HepG2 (cell line): ENCODE measurements around the gene CDH1. TPM values are rescaled to one million over a fixed set of nuclear protein-coding genes. Genes with fewer than 3 reads are reported as not detected.

Source experiments
- KLF6 ChIP-seq: IDR thresholded peaks from 2 replicates; pipeline ENCODE4 v1.8.0; 2016; ENCODE audit warnings: missing biosample characterization, missing genetic modification reagents
- NPAS2 ChIP-seq: sonication (generic); formaldehyde crosslinking; IDR thresholded peaks from 2 replicates; pipeline ENCODE4 v1.8.0; 2022; ENCODE audit warnings: mild to moderate bottlenecking, missing genetic modification reagents, borderline replicate concordance
- NRL ChIP-seq: sonication (generic); formaldehyde crosslinking; IDR thresholded peaks from 2 replicates; pipeline ENCODE4 v1.5.0; 2020; ENCODE audit warnings: missing genetic modification reagents, mild to moderate bottlenecking, moderate library complexity, borderline replicate concordance
- ZBTB7B ChIP-seq: sonication (generic); formaldehyde crosslinking; IDR thresholded peaks from 2 replicates; pipeline ENCODE4 v1.4.0; 2020; ENCODE audit warnings: missing genetic modification reagents
- ZMYM3 ChIP-seq: sonication (generic); formaldehyde crosslinking; IDR thresholded peaks from 2 replicates; pipeline ENCODE4 v1.5.1; 2020; ENCODE audit warnings: mild to moderate bottlenecking, missing genetic modification reagents
- ZNF34 ChIP-seq: sonication (generic); formaldehyde crosslinking; IDR thresholded peaks from 2 replicates; pipeline ENCODE4 v1.4.0; 2020; ENCODE audit warnings: mild to moderate bottlenecking, missing genetic modification reagents, borderline replicate concordance
- ZNF383 ChIP-seq: sonication (generic); formaldehyde crosslinking; IDR thresholded peaks from 2 replicates; pipeline ENCODE4 v1.4.0; 2020; ENCODE audit warnings: missing genetic modification reagents, mild to moderate bottlenecking, borderline replicate concordance
- ZNF430 ChIP-seq: sonication (generic); formaldehyde crosslinking; IDR thresholded peaks from 2 replicates; pipeline ENCODE4 v1.9.0; 2021; ENCODE audit warnings: mild to moderate bottlenecking, missing genetic modification reagents
- ZNF614 ChIP-seq: IDR thresholded peaks from 2 replicates; pipeline ENCODE4 v1.6.1; 2018; ENCODE audit warnings: missing biosample characterization, missing genetic modification reagents, inconsistent platforms, borderline replicate concordance
- polyA plus RNA-seq, 8 experiments: library from polyadenylated mRNA; depleted of rRNA in 3 of 8; stranded (reverse) in 7 of 8; unstranded in 1 of 8; fragments of >200 nt; fragmentation: Illumina TruSeq in 4 of 8; extraction: Trizol in 4 of 8; gene quantifications; 2 replicates each; pipeline versions ENCODE4 v1.2.1 to v1.2.3, GENCODE V29; 2011 to 2016; ENCODE audit warnings: low read depth in 4 of 8, missing spikeins in 1 of 8, mixed read lengths in 1 of 8; ENCODE audit not compliant: insufficient read depth in 1 of 8
- total RNA-seq, 5 experiments: library from RNA; depleted of rRNA; stranded (reverse); fragments of >200 nt; fragmentation: Illumina TruSeq; extraction: Trizol; gene quantifications; 2 replicates each; pipeline ENCODE4 v1.2.3, GENCODE V29; 2016; ENCODE audit warnings: low read depth in 1 of 5
- TF ChIP-seq, protein P1 (sequence below): sonication (generic); formaldehyde crosslinking; IDR thresholded peaks from 2 replicates; pipeline ENCODE4 v1.4.0; 2020; ENCODE audit warnings: missing genetic modification reagents
- TF ChIP-seq, protein P2 (sequence below): IDR thresholded peaks from 2 replicates; pipeline ENCODE4 v1.6.1; 2016; ENCODE audit warnings: missing compliant biosample characterization, missing genetic modification reagents, borderline replicate concordance
- TF ChIP-seq, protein P3 (sequence below): sonication (generic); formaldehyde crosslinking; IDR thresholded peaks from 2 replicates; pipeline ENCODE4 v1.8.0; 2023; ENCODE audit warnings: mild to moderate bottlenecking, missing genetic modification reagents
- TF ChIP-seq, protein P4 (sequence below): sonication (generic); formaldehyde crosslinking; IDR thresholded peaks from 2 replicates; pipeline ENCODE4 v1.8.0; 2022; ENCODE audit warnings: mild to moderate bottlenecking, missing genetic modification reagents
- TF ChIP-seq, protein P5 (sequence below): sonication (generic); formaldehyde crosslinking; IDR thresholded peaks from 2 replicates; pipeline ENCODE4 v1.8.0; 2022; ENCODE audit warnings: missing genetic modification reagents, mild to moderate bottlenecking, inconsistent platforms, borderline replicate concordance

Gene CDH1
- total and polyA plus RNA-seq, 2 of the 13 experiments (the other 11 are each of a cell fraction or from before 2014, with no cell fraction given), result 0.95 to 9.8 TPM

DNA sequence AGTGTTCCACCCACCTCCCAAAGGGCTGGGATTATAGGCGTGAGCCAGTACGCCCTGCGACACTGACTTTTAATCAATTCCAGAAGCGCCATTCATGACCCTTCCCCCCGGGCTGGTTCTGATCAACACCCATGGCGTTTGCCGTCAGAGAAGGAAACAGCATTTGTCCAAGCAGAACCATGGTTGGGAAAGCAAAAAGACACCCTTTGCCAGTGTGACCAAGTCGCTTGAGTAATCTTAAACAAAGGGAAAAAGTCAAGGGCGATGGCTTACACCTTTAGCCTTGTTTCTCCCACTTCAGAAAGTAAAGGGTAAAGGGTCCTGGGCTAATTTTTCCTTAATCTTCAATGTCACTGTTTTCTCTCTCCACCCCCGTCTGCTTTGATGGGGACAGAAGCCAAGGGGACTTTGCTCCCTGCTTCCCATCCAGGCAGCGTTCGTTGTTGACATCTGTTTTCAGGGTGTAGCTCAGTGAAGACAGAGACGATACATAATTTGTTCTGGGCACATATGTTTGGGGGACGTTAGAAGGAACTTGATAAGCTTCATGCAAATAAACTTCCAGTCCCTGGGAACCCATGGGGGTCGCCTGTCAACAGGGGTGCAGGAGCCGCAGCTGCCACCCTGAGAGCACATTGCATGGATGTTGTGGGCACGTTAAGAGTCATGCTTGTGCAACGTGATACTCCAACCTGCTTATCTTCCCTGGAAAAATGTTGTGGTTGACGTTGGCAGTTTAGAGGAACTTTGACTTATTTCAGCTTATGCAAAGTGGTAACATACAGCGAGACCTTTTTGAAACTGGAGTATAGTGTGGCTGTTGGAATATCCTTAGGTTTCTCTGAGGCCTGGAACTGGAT lies 55.6 kb downstream of the CDH1 start (continued):
- TF ChIP-seq, protein P1, sequence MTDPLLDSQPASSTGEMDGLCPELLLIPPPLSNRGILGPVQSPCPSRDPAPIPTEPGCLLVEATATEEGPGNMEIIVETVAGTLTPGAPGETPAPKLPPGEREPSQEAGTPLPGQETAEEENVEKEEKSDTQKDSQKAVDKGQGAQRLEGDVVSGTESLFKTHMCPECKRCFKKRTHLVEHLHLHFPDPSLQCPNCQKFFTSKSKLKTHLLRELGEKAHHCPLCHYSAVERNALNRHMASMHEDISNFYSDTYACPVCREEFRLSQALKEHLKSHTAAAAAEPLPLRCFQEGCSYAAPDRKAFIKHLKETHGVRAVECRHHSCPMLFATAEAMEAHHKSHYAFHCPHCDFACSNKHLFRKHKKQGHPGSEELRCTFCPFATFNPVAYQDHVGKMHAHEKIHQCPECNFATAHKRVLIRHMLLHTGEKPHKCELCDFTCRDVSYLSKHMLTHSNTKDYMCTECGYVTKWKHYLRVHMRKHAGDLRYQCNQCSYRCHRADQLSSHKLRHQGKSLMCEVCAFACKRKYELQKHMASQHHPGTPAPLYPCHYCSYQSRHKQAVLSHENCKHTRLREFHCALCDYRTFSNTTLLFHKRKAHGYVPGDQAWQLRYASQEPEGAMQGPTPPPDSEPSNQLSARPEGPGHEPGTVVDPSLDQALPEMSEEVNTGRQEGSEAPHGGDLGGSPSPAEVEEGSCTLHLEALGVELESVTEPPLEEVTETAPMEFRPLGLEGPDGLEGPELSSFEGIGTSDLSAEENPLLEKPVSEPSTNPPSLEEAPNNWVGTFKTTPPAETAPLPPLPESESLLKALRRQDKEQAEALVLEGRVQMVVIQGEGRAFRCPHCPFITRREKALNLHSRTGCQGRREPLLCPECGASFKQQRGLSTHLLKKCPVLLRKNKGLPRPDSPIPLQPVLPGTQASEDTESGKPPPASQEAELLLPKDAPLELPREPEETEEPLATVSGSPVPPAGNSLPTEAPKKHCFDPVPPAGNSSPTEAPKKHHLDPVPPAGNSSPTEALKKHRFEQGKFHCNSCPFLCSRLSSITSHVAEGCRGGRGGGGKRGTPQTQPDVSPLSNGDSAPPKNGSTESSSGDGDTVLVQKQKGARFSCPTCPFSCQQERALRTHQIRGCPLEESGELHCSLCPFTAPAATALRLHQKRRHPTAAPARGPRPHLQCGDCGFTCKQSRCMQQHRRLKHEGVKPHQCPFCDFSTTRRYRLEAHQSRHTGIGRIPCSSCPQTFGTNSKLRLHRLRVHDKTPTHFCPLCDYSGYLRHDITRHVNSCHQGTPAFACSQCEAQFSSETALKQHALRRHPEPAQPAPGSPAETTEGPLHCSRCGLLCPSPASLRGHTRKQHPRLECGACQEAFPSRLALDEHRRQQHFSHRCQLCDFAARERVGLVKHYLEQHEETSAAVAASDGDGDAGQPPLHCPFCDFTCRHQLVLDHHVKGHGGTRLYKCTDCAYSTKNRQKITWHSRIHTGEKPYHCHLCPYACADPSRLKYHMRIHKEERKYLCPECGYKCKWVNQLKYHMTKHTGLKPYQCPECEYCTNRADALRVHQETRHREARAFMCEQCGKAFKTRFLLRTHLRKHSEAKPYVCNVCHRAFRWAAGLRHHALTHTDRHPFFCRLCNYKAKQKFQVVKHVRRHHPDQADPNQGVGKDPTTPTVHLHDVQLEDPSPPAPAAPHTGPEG, result peak; percentile 86
- TF ChIP-seq, protein P2, sequence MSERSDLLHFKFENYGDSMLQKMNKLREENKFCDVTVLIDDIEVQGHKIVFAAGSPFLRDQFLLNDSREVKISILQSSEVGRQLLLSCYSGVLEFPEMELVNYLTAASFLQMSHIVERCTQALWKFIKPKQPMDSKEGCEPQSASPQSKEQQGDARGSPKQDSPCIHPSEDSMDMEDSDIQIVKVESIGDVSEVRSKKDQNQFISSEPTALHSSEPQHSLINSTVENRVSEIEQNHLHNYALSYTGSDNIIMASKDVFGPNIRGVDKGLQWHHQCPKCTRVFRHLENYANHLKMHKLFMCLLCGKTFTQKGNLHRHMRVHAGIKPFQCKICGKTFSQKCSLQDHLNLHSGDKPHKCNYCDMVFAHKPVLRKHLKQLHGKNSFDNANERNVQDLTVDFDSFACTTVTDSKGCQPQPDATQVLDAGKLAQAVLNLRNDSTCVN (CRISPR knock-in tag), result no peak
- TF ChIP-seq KLF6 (CRISPR knock-in tag) (0 out of 2 replicates have a peak, but pooled peaks have one; percentile 7), NRL (CRISPR knock-in tag) (no peak; the same call in 1 of the 2 replicates), ZNF34 (no peak), ZMYM3 (CRISPR knock-in tag) (peak; percentile 83), ZNF614 (CRISPR knock-in tag) (no peak; the same call in 1 of the 2 replicates), ZNF430 (CRISPR knock-in tag) (no peak; the same call in 1 of the 2 replicates), ZBTB7B (CRISPR knock-in tag) (peak; percentile 88; the same call in 1 of the 2 replicates), NPAS2 (CRISPR knock-in tag) (no peak), ZNF383 (CRISPR knock-in tag) (no peak)
- TF ChIP-seq, protein P3, sequence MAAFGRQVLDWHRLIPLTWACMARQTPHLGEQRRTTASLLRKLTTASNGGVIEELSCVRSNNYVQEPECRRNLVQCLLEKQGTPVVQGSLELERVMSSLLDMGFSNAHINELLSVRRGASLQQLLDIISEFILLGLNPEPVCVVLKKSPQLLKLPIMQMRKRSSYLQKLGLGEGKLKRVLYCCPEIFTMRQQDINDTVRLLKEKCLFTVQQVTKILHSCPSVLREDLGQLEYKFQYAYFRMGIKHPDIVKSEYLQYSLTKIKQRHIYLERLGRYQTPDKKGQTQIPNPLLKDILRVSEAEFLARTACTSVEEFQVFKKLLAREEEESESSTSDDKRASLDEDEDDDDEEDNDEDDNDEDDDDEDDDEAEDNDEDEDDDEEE (CRISPR knock-in tag), result peak; percentile 44; the same call in 1 of the 2 replicates
- TF ChIP-seq, protein P4, sequence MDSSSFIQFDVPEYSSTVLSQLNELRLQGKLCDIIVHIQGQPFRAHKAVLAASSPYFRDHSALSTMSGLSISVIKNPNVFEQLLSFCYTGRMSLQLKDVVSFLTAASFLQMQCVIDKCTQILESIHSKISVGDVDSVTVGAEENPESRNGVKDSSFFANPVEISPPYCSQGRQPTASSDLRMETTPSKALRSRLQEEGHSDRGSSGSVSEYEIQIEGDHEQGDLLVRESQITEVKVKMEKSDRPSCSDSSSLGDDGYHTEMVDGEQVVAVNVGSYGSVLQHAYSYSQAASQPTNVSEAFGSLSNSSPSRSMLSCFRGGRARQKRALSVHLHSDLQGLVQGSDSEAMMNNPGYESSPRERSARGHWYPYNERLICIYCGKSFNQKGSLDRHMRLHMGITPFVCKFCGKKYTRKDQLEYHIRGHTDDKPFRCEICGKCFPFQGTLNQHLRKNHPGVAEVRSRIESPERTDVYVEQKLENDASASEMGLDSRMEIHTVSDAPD (CRISPR knock-in tag), result peak; percentile 97
- TF ChIP-seq, protein P5, sequence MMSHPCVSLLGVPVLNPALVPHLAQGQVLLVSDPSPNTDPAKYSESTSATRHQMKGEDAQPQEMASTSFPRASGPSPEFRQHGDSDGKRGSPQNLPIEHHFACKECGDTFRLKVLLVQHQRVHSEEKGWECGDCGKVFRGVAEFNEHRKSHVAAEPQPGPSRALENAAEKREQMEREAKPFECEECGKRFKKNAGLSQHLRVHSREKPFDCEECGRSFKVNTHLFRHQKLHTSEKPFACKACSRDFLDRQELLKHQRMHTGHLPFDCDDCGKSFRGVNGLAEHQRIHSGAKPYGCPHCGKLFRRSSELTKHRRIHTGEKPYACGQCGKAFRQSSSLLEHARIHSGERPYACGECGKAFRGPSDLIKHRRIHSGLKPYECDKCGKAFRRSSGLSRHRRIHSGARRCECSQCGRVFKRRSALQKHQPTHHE (CRISPR knock-in tag), result no peak
